Adrenal gland (tissue), 5 donors: ENCODE data around the gene DPYD.

Experiments
- CTCF ChIP-seq, 6 experiments: fragments of 450-650 bp in 4 of 6; fragments of 200-600 bp in 2 of 6; sonication (generic) in 1 of 6; IDR thresholded peaks; 1 replicate in 5 of 6; 2 replicates in 1 of 6; pipeline versions ENCODE4 v1.5.1 to v1.8.0; 2016 to 2021; ENCODE audit warnings: antibody characterized with exemption in 6 of 6, mild to moderate bottlenecking in 2 of 6, moderate library complexity in 1 of 6
- POLR2A ChIP-seq, 2 donors: fragments of 450-650 bp; IDR thresholded peaks; one replicate each; pipeline ENCODE4 v1.6.1; 2017; ENCODE audit warnings: antibody characterized with exemption in 2 of 2, mild to moderate bottlenecking in 2 of 2, moderate library complexity in 1 of 2
- donor health status: DM: no; HTN: no; CAD: no.

- TF ChIP-seq CTCF (IDR thresholded peaks at IDR 0.05) (no peak), POLR2A (IDR thresholded peaks at IDR 0.05) (no peak)
Measured at GRCh38 chr1:97803026-97803425, 117.8 kb downstream of the DPYD start.
